Colonic mucosa (tissue), 4 donors: ENCODE results near the gene CHL1. TPM values are rescaled to one million over a fixed set of nuclear protein-coding genes. Genes with fewer than 3 reads are reported as not detected.
"Not testable (repeated sequence)": the region's sequence is repeated elsewhere in the genome, so short reads cannot be mapped to it uniquely, and the experiment has no call there.

Experiments used
- DNase-seq: peaks from one replicate; pipeline ENCODE4 v3.0.0-alpha.2; 2020
- H3K27ac ChIP-seq: fragments of 200-600 bp; one replicate; pipeline ENCODE4 v1.8.0; 2021
- H3K27me3 ChIP-seq: fragments of 200-600 bp; one replicate; pipeline ENCODE4 v1.8.0; 2021
- H3K36me3 ChIP-seq: fragments of 200-600 bp; one replicate; pipeline ENCODE4 v1.8.0; 2021
- H3K4me1 ChIP-seq: fragments of 200-600 bp; one replicate; pipeline ENCODE4 v1.8.0; 2021; ENCODE audit warnings: mild to moderate bottlenecking
- H3K4me3 ChIP-seq: fragments of 200-600 bp; one replicate; pipeline ENCODE4 v1.8.0; 2021
- H3K9ac ChIP-seq, 2 donors: one replicate each; pipeline ENCODE4 v1.7.0; 2013; ENCODE audit warnings: control low read depth in 2 of 2, low read depth in 2 of 2, low read length in 2 of 2
- H3K9me3 ChIP-seq: fragments of 200-600 bp; one replicate; pipeline ENCODE4 v1.8.0; 2021
- intact Hi-C: fragments of 100-400 bp; cut with DNase I; formaldehyde crosslinking; loops from one replicate; pipeline ENCODE4 v1.14.1; 2022
- total RNA-seq, 2 donors: library from RNA; stranded (reverse); fragmentation: NEBNext Ultra II Directional in 1 of 2; extraction: Animal tissue kit (Norgen Biotek cat#: 25700) in 1 of 2; gene quantifications; one replicate each; pipeline ENCODE4 v1.2.1, GENCODE V29; 2021
- TF ChIP-seq, protein P1 (sequence below): fragments of 200-600 bp; IDR thresholded peaks from one replicate; pipeline ENCODE4 v1.8.0; 2022; ENCODE audit warnings: antibody characterized with exemption, mild to moderate bottlenecking
- donor health status: healthy.
- donor health status: DM: no; HTN: no; CAD: no.
- donor health status: DM: no; HTN: no; CAD: no.

CHL1 gene
- total RNA-seq, 2 donors from 2014 or later: 2.9 to 7.5 TPM

DNA sequence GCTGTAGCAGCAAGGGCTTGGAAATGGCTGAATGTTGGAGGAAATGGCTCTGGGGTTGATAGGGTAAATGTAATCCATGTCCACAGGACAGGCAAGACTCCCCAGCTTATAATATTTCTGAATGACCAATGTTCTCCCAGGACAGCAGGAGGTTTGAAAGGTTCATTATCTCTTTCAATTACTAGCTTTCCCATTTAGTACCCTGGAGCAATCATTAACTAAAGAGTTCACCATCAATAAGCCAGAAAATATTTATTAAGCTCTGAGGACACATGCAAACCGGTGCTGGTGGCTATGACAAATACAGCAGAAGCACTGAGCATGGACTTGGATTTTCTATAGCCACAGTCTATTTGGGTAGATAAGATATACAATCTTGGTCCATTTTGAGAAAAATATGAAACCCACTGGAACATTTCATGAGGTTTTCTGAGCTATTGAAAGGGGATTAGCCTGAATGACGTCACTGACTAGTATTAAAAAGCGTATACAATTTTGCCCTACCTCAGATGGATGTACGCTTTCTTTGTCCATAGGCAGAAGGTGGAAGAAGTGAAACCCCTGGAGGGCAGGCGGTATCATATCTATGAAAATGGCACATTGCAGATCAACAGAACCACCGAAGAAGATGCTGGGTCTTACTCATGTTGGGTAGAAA, 166.2 kb downstream of the CHL1 start:
- Histone ChIP-seq H3K9ac (no peak overlapping the region), H3K4me3 (no peak overlapping the region), H3K9me3 (no peaks in the 10 kb centered on the region), H3K27ac (no peak overlapping the region), H3K36me3 (no peaks in the 10 kb centered on the region), H3K4me1 (no peaks in the 10 kb centered on the region), H3K27me3 (no peaks in the 10 kb centered on the region)
- TF ChIP-seq, protein P1, sequence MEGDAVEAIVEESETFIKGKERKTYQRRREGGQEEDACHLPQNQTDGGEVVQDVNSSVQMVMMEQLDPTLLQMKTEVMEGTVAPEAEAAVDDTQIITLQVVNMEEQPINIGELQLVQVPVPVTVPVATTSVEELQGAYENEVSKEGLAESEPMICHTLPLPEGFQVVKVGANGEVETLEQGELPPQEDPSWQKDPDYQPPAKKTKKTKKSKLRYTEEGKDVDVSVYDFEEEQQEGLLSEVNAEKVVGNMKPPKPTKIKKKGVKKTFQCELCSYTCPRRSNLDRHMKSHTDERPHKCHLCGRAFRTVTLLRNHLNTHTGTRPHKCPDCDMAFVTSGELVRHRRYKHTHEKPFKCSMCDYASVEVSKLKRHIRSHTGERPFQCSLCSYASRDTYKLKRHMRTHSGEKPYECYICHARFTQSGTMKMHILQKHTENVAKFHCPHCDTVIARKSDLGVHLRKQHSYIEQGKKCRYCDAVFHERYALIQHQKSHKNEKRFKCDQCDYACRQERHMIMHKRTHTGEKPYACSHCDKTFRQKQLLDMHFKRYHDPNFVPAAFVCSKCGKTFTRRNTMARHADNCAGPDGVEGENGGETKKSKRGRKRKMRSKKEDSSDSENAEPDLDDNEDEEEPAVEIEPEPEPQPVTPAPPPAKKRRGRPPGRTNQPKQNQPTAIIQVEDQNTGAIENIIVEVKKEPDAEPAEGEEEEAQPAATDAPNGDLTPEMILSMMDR: no peak
- intact Hi-C loops: no loop called here
- no peak for DNase-seq

DNA sequence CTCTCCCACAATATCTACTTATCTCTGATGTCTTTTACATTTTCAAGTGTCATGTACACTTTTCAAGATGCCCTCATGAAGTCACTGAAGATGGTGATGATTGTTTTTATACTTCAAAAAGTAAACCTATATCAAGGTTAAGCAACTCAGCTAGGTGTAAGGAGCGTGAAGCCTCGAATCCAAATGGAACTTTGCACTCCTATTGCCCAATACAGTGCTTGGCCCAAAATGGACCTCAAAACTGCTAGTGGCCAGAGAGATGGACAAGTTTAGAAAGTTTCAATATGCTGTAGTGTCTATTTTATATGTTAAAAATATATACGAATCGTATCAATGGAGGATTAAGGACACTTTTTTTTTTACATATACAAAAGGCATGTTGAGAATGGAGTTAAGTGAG, 167.7 kb downstream of the CHL1 start:
- Histone ChIP-seq H3K9ac (no peak overlapping the region), H3K36me3 (no peaks in the 10 kb centered on the region), H3K9me3 (no peaks in the 10 kb centered on the region), H3K4me1 (no peaks in the 10 kb centered on the region), H3K4me3 (no peak overlapping the region), H3K27me3 (no peaks in the 10 kb centered on the region), H3K27ac (no peak overlapping the region)
- TF ChIP-seq, protein P1: no peak
- DNase-seq: no peak
- intact Hi-C loops: no loop called here

DNA sequence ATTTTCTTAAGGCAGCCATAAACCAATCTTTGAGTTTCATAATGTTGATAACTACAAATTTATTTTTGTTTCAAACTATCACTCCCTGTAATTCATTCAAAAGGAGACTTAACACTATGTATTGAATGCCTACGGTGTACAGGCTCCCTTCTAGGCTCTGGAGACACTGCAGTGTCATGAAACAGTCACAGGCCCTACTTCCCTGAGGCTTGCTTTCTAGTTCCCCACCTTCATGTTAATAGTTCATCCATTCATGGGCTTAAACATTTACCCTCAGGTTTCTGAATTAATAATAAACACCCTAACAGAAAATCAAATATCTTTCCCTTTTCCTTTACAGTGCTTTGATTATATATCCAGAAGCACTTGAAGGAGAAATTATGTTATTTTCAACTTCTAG, 168.7 kb downstream of the CHL1 start:
- TF ChIP-seq, protein P1: no peak
- Histone ChIP-seq H3K27me3 (no peaks in the 10 kb centered on the region), H3K9me3 (no peaks in the 10 kb centered on the region), H3K4me3 (no peak overlapping the region), H3K36me3 (no peaks in the 10 kb centered on the region), H3K9ac (no peak overlapping the region), H3K4me1 (no peaks in the 10 kb centered on the region), H3K27ac (no peak overlapping the region)
- intact Hi-C loops: no loop called here
- DNase-seq: no peak

DNA sequence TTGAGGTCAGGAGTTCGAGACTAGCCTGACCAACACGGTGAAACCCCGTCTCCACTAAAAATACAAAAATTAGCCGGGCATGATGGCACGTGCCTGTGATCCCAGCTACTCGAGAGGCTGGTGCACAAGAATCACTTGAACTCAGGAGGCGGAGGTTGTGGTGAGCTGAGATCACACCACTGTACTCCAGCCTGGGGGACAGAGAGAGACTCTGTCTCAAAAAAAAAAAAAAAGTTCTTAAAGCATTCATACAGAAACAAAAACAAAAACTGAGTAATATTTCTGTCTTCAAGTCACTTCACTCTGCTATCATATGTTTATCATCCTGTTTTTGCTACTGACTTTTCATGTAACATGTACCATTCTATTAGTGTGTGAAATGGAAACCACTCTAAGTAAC, 169.7 kb downstream of the CHL1 start:
- H3K4me1 ChIP-seq, H3K27ac ChIP-seq, H3K36me3 ChIP-seq, intact Hi-C loops, H3K9ac ChIP-seq, H3K4me3 ChIP-seq, H3K9me3 ChIP-seq, DNase-seq, H3K27me3 ChIP-seq: not testable (repeated sequence)

DNA sequence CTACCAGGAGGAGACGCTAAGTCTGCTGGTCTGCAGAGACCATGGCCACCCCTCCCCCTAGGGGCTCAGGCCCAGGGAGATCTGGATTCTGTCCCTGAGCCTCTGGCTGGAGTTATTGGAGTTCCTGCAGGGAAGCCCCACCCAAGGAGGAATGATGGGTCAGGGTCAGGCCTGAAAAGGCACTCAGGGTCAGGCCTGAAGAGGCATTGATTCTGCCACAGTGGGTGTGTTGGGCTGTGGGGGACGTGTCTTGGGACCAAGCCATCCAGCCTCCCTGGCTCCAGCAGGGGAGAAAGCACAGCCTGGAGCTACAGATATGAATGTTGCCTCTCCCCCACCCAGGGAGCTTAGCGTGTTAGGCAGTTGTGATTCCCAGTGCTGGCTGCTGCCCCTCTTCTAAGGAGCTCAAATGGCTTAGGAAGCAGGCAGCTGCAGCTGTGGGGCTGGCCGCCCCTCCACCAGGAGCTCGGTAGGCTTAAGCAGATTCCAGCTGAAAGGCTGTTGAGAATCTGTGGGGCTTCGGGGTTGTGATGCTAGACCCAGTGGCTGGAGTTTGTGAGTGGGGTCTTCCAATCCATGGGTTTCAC, 176.7 kb downstream of the CHL1 start:
- TF ChIP-seq, protein P1: no peak
- H3K27ac ChIP-seq: no peak overlapping the region
- H3K9me3 ChIP-seq: no peaks in the 10 kb centered on the region
- H3K4me1 ChIP-seq: no peaks in the 10 kb centered on the region
- H3K9ac ChIP-seq: no peak overlapping the region
- no peak overlapping the region for H3K4me3 ChIP-seq
- no peak for DNase-seq
- no peaks in the 10 kb centered on the region for H3K36me3 ChIP-seq
- H3K27me3 ChIP-seq: no peaks in the 10 kb centered on the region
- intact Hi-C loops: no loop called here

DNA sequence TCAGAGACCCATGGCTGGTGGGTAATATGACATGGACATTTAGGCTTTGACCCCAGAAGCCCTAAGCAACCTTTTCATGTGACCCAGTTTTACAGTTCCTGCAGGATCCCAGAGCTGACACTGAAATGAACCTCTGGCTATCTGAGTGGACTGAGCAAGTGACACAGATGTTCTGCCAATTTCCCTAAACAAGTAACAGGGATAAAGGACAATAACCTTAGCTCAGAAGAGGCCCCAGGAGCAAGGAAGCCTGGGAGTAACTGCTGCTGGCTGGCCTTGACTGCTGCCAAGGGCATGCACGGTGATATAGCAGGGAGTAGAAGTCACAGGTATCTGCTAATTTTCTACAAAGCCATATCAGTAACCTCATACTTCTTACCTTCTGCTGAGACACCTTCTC, 177.9 kb downstream of the CHL1 start:
- Histone ChIP-seq H3K27me3 (no peaks in the 10 kb centered on the region), H3K27ac (no peak overlapping the region), H3K36me3 (no peaks in the 10 kb centered on the region), H3K4me3 (no peak overlapping the region), H3K9ac (no peak overlapping the region), H3K4me1 (no peaks in the 10 kb centered on the region), H3K9me3 (no peaks in the 10 kb centered on the region)
- TF ChIP-seq, protein P1: no peak
- DNase-seq: no peak
- intact Hi-C loops: no loop called here
